ENCODE measurements around the gene NUCKS1. TPM values are rescaled to one million over a fixed set of nuclear protein-coding genes. Genes with fewer than 3 reads are reported as not detected.

NUCKS1 gene
- polyA plus RNA-seq, 1 donor from 2014 or later: 14.6 TPM

DNA sequence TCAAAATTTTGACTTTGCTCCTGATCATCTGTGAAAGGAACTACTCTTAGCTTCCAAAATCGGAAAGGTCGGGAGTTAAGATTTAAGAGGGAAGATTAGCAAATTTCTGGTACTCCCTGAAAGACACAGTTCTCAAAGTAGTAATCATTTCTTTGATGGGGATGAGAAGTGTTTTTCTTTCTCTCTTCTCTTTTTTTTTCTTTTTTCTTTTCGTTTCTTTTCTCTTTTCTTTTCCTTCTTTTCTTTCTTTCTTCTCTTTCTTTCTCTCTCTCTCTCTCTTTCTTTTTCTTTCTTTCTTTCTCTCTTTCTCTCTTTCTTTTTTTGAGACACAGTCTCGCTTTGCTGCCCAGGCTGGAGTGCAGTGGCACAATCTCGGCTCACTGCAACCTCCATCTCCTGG, 30.4 kb upstream of the NUCKS1 start:
- Mint-ChIP-seq H3K27me3 (no peaks in the 10 kb centered on the region), H3K27ac (peak overlapping the region in 1 of 3 donors; percentile 59), H3K4me3 (no peak overlapping the region), H3K4me1 (peaks cover 8 to 19% (median 13%) of the 10 kb centered on the region in 3 donors), H3K36me3 (no peaks in the 10 kb centered on the region), H3K9me3 (no peaks in the 10 kb centered on the region)

DNA sequence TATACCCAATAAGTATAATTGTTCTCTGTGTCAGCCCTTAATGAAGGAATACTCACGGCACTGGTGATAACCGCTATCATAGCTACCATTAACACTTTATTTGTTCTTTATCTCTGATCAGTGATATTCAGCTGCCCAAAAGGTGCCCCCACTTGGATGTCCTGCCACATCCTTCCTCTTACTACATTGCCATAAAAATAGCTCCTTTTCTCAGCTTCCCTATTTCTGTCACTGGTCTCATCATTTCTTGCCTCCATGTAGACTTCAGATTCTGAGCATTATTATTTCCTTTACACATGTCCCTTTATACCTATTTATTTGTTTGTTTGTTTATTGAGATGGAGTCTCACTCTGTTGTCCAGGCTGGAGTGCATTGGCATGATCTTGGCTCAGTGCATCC, 28.0 kb upstream of the NUCKS1 start:
- H3K4me1 Mint-ChIP-seq: peaks cover 19 to 28% (median 21%) of the 10 kb centered on the region in 3 donors
- no peaks in the 10 kb centered on the region for H3K36me3 Mint-ChIP-seq
- H3K4me3 Mint-ChIP-seq: peak overlapping the region in 1 of 4 donors; percentile 36
- H3K27me3 Mint-ChIP-seq: no peaks in the 10 kb centered on the region
- H3K9me3 Mint-ChIP-seq: no peaks in the 10 kb centered on the region
- H3K27ac Mint-ChIP-seq: peak overlapping the region in 1 of 3 donors; percentile 18

DNA sequence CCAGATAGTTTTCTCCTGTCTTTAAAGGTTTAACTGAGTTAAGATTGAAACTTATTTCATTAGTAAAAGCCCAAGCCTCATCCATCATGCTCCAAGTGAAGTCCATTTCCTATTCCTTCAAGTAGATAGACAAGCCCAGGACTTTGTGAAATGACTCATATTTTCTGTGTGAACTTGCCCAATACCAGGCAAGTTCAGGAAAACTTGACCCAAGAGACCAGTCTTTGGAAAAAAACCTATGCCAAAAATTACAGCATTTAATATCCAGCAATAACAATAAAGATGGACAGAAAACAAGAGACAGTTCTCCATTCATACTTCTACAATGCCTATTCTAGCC, 25.7 kb upstream of the NUCKS1 start:
- Mint-ChIP-seq H3K27ac (peak overlapping the region; percentile 93 to 100 (median 94)), H3K36me3 (peaks cover under 1% of the 10 kb centered on the region), H3K4me3 (peak overlapping the region; percentile 86 to 97 (median 96)), H3K27me3 (no peaks in the 10 kb centered on the region), H3K9me3 (no peaks in the 10 kb centered on the region), H3K4me1 (peaks cover 33 to 47% (median 34%) of the 10 kb centered on the region in 3 donors)

DNA sequence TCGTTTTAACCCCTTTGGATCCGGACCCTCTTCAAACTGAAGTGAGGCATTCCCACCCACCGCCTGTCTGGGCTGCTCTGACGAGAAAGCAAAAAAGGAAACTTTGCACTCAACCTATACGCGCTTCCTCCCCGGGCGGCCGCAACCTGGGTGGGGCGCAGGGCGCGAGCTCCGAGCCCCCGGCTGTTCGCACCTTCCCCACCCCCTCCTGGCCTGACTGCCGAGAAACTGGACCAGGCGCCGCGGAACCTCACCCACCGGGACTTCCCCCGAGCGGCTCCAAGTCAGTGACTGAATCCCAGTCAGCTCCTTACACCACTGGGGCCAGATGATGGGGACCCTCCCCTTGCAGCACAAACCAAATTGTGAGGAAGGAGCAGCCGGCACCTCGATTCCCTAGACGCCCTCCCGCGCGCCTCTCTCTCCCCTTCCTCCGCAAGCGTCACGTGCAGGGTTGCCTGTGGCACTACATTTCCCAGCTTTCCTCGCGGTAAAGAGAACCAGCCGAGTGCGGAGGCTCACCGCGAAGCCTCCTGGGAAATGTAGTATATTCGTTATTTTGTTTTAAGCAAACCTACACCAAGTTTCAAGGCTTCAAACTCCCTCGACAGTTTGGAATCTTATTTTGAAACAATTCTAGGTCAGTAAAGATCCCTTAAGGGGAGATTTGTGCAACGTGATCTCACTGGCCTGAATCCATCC, 25.2 kb upstream of the NUCKS1 start, which contains the start of gene RAB29:
Gene RAB29, minus strand, starts transcription at position 468 of the 702 bp plus-strand sequence. CDS start 526 bp downstream, outside the sequence.
- Mint-ChIP-seq H3K9me3 (no peaks in the 10 kb centered on the region), H3K27ac (peak within 1 kb of the TSS; percentile 93 to 100 (median 94)), H3K27me3 (no peaks in the 10 kb centered on the region), H3K36me3 (peaks cover 2% of the 10 kb centered on the region), H3K4me1 (peaks cover 33 to 48% (median 34%) of the 10 kb centered on the region in 3 donors), H3K4me3 (peak within 1 kb of the TSS; percentile 86 to 97 (median 96))

DNA sequence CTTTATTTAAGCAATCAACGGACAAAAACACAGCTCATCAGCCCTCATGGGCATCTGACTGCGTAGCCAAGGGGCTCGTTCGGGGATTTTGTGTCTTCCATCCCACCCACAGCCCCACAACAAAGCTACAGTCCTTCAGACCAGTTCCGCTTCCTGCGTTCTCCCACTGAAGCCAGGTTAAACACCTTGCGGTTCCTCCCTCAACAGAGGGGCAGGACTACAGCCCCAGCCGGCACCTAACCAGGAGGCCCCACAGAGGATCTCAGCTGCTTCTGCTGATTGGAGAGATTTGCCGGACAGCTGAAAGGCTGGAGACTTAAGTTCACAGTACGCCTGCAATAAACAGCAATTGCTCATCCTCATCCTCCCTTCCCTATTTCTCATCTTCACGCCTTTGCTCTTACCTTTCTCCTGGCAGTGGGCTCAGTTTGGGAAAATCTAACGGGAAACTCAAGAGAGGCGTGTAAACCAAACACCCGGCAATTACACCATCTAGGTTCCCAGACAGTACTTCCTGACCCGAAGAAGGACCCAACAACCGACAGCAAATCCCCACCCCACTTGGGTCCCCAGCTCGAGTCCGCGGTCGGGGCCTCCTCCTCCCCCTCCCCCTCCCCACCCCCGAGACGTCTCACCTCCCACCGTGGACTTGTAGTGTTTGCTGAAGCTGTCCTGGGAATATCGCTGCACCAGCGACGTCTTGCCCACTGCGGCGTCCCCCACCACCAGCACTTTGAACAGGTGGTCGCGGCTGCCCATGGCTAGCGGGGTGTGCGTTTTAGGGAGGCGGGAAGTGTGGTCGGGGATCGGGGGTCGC, 24.4 kb upstream of the NUCKS1 start:
- Mint-ChIP-seq H3K4me3 (peak overlapping the region; percentile 86 to 97 (median 96)), H3K36me3 (peaks cover 2% of the 10 kb centered on the region), H3K9me3 (no peaks in the 10 kb centered on the region), H3K27ac (peak overlapping the region; percentile 93 to 100 (median 94)), H3K4me1 (peaks cover 33 to 48% (median 38%) of the 10 kb centered on the region in 3 donors), H3K27me3 (no peaks in the 10 kb centered on the region)

DNA sequence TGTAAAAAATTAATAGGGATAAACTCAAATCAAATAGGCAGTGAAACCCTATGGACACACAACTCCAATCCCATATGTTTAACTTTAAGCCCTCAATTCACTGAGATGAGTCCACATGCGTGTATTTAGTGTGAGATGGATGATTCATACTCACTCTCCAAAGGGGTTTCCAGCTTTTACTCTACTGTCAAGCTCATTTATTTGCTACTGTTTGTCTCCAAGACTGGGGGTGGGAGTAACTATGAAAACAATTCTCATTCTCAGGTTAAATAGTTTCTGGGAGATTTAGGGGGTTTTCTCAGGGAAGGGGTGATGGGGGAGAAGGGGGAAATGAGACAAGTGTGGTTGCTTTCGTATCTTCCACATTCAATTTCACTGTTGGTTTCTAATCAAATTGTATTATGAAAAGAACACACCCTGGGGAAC, 22.6 kb upstream of the NUCKS1 start:
- H3K4me1 Mint-ChIP-seq: peaks cover 29 to 38% (median 33%) of the 10 kb centered on the region in 3 donors
- H3K36me3 Mint-ChIP-seq: peaks cover 2% of the 10 kb centered on the region
- H3K9me3 Mint-ChIP-seq: no peaks in the 10 kb centered on the region
- H3K27ac Mint-ChIP-seq: peak overlapping the region; percentile 93 to 100 (median 94)
- H3K4me3 Mint-ChIP-seq: peak overlapping the region; percentile 34 to 97 (median 91)
- H3K27me3 Mint-ChIP-seq: no peaks in the 10 kb centered on the region

DNA sequence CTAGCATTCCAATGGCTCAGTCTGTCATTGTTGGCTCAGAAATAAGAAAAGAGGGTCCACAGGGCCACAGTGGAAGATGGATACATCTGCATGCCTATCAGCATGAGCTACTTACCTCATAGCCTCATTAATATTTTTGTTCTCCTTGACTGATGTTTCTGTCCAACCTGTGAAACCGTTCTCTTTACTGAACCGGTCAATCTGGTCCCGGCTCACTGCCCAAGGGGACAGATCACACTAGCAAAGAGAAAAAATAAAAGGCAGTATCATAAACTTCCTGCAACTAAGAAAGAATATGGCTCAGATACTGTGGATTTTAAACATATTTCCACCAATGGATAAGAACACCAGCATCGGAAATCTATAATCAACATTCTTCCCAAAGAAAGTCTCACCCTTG, 20.6 kb upstream of the NUCKS1 start:
- H3K36me3 Mint-ChIP-seq: peaks cover 4% of the 10 kb centered on the region

DNA sequence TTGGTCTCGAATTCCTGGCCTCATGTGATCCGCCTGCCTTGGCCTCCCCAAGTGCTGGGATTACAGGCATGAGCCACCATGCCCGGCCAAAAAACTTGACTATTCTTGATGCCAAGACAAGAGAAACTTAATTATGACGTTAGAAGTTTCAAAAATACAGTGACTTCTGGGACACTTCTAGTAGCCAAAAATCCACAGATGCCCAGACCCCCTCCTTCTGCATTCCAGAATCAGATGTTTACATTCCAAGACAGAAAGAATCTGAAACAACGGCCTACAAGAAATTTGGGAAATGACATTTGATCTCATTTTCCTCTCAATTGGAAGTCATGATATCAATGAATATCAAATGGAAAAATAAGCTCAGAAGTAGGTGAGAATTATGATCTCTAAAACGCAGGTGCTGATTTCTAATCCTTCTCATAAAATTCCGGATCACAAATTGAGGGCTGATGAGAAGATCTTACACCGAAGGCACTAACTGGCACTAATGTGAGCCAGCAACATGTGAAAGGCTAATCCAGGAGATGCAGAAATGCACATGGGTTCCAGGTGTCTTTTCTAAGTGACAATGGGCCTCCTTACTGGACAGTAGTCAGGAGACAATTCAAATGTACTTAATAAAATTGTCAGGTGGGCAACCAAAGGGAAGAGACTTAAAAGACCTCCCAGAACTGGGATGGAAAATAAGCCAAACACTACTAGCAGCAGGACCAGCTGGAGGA, 19.8 kb upstream of the NUCKS1 start:
- peak overlapping the region in 2 of 3 donors; percentile 88 to 93 for H3K27ac Mint-ChIP-seq
- peak overlapping the region in 1 of 4 donors; percentile 58 for H3K4me3 Mint-ChIP-seq
- H3K9me3 Mint-ChIP-seq: no peaks in the 10 kb centered on the region
- H3K4me1 Mint-ChIP-seq: peaks cover 23 to 31% (median 28%) of the 10 kb centered on the region in 3 donors
- peaks cover 4% of the 10 kb centered on the region for H3K36me3 Mint-ChIP-seq
- H3K27me3 Mint-ChIP-seq: no peaks in the 10 kb centered on the region

More for the DNA sequence above, 20.6 kb upstream of the NUCKS1 start:
- H3K27ac Mint-ChIP-seq: peak overlapping the region in 2 of 3 donors; percentile 85 to 93
- H3K9me3 Mint-ChIP-seq: no peaks in the 10 kb centered on the region
- H3K4me3 Mint-ChIP-seq: peak overlapping the region in 1 of 4 donors; percentile 86
- no peaks in the 10 kb centered on the region for H3K27me3 Mint-ChIP-seq
- H3K4me1 Mint-ChIP-seq: peaks cover 28 to 35% (median 32%) of the 10 kb centered on the region in 3 donors

DNA sequence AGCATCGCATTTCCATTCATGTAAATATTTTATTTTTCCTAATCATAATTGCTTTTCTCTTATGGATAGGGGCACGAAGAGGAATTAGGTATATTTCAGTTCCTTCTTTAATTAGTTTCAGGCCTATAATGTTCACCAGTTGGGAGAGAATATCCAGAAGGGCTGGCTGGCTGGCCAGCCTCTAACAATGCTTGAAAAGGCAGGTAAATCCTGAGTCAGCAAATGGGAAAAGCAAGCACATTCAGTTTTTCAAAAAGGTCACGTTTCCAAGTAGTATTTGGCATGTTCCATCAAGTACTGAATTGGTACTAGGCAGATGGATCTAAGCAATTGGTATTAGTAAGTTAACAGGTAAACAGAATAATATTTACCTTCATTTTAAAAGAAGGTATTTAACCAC, 17.3 kb upstream of the NUCKS1 start:
- Mint-ChIP-seq H3K4me3 (no peak overlapping the region), H3K9me3 (no peaks in the 10 kb centered on the region), H3K27me3 (no peaks in the 10 kb centered on the region), H3K27ac (peak overlapping the region in 1 of 3 donors; percentile 83), H3K36me3 (peaks cover 4% of the 10 kb centered on the region), H3K4me1 (peaks cover 9 to 16% (median 13%) of the 10 kb centered on the region in 3 donors)

DNA sequence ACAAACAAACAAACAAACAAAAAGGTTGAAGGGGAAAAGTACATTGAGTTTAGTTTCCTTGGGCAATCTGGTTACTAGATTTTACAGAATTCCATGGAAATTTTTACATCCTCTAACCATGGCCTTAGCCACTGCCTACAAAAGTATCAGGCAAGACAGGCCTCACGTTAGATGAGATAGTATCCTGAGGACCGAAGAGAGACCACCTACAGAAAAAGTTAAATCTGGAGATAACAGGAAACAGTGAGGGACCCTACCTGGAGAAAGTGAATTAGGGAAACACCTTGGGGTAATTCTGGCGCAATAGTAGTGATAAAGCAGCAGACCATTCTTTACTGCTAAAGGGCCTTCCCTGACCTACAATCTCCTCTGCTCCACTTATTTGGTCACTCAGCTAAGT, 16.6 kb upstream of the NUCKS1 start:
- Mint-ChIP-seq H3K4me1 (peaks cover 4 to 9% (median 9%) of the 10 kb centered on the region in 3 donors), H3K27me3 (no peaks in the 10 kb centered on the region), H3K36me3 (peaks cover 4% of the 10 kb centered on the region), H3K9me3 (no peaks in the 10 kb centered on the region), H3K4me3 (no peak overlapping the region), H3K27ac (peak overlapping the region in 1 of 3 donors; percentile 33)

DNA sequence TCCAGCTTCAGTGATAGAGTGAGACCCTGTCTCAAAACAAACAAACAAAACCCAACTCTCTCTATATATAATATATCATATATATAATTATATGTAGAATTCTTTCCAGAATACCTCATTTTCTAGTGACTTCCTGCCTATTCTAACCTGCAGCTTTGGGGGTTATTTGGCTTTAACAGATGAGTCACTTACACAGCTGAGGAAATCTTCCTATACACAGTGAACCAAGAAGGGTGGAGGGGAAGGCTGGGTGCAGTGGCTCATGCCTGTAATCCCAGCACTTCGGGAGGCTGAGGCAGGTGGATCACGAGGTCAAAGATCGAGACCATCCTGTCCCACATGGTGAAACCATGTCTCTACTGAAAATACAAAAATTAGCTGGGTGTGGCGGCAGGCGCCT, 16.1 kb upstream of the NUCKS1 start:
- Mint-ChIP-seq H3K4me3 (no peak overlapping the region), H3K4me1 (peaks cover 0 to 5% (median 4%) of the 10 kb centered on the region in 3 donors), H3K9me3 (no peaks in the 10 kb centered on the region), H3K27me3 (no peaks in the 10 kb centered on the region), H3K27ac (peak overlapping the region in 2 of 3 donors; percentile 33 to 66), H3K36me3 (peaks cover 5% of the 10 kb centered on the region)

DNA sequence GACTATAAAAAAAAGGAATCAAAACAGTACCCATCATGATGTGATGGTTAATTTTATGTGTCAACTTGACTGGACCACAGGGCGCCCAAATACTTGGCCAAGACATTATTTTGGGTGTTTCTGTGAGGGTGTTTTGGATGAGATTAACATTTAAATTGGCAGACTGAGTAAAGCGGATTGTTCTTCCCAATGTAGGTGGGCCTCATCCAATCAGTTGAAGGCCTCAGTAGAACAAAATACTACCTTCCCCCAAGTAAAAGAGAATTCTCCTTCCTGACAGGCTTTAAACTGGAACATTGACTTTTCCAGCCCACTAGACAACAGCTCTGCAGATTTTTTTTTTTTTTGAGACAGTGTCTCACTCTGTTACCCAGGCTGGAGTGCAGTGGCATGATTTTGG, 14.6 kb upstream of the NUCKS1 start:
- H3K9me3 Mint-ChIP-seq: no peaks in the 10 kb centered on the region
- H3K4me1 Mint-ChIP-seq: peaks cover 0 to 2% (median 0%) of the 10 kb centered on the region in 3 donors
- no peak overlapping the region for H3K4me3 Mint-ChIP-seq
- no peaks in the 10 kb centered on the region for H3K27me3 Mint-ChIP-seq
- H3K36me3 Mint-ChIP-seq: peaks cover 3% of the 10 kb centered on the region
- no peak overlapping the region for H3K27ac Mint-ChIP-seq

DNA sequence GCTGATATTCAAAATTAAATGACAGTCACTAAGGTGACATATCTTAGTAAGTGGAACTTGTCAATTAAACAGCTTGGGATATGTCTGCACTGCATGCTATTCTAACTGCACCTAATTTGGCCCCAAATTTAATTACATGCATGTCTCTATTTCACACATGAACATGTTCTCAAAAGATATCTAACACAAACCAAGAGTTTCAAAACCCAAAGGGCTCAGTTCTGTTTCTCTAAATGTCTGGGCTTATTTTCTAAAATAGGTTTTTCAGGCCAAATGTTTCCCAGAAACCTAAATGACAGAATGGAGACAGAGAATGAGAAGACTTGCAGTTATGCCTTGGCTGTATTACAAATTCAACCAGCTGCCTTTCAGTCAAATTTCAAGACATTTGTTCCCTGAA, 14.0 kb upstream of the NUCKS1 start:
- Mint-ChIP-seq H3K27ac (no peak overlapping the region), H3K9me3 (no peaks in the 10 kb centered on the region), H3K36me3 (peaks cover 3% of the 10 kb centered on the region), H3K4me3 (no peak overlapping the region), H3K27me3 (no peaks in the 10 kb centered on the region), H3K4me1 (peaks cover 0 to 2% (median 0%) of the 10 kb centered on the region in 3 donors)

DNA sequence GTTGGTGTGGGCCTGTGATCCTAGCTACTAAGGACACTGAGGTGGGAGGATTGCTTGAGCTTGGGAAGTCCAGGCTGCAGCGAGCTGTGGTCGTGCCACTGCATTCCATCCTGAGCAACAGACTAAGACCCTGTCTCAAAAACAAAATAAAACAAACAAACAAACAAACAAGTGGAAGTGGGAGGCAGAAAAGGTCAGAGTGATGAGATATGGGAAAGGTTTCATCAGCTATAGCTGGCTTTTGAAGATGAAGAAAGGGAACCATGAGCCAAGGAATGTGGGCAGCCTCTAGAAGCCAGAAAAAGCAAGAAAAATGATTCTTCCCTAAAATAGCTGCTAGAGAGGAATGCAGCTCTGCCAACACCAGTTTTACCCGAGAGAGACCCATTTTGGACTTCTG, 10.6 kb upstream of the NUCKS1 start:
- Mint-ChIP-seq H3K27ac (peak overlapping the region in 1 of 3 donors; percentile 90), H3K9me3 (no peaks in the 10 kb centered on the region), H3K4me3 (no peak overlapping the region), H3K4me1 (no peaks in the 10 kb centered on the region), H3K36me3 (peaks cover 5% of the 10 kb centered on the region), H3K27me3 (no peaks in the 10 kb centered on the region)

All from IgD-negative memory B cell (primary cell).